ENCODE measurements around the gene ATP11A.
"Not testable (repeated sequence)": the region's sequence is repeated elsewhere in the genome, so short reads cannot be mapped to it uniquely, and the experiment has no call there.

The ATP11A gene

GRCh38 chr13:112779856-112780604 is 90.2 kb downstream of the ATP11A start:
- no peak for DNase-seq

DNA sequence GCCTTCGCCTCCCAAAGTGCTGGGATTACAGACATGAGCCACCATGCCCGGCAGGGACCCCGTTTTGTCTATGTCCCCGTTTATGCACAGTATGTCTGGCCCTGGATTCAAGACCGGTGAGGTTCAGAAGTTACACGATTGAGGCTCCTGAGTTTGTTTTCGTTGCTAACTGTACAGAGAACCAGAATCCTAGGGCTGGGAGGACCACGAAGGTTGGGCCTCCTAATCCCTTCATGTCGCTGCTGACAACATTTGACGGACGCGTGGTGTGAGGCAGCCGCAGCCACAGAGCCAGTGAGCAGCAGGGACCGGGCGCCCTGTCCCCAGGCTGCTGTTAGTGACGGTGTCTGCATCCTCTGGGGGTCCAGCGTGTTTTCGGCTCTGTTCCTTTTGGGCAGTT is 91.4 kb downstream of the ATP11A start:
- no peak for DNase-seq

DNA sequence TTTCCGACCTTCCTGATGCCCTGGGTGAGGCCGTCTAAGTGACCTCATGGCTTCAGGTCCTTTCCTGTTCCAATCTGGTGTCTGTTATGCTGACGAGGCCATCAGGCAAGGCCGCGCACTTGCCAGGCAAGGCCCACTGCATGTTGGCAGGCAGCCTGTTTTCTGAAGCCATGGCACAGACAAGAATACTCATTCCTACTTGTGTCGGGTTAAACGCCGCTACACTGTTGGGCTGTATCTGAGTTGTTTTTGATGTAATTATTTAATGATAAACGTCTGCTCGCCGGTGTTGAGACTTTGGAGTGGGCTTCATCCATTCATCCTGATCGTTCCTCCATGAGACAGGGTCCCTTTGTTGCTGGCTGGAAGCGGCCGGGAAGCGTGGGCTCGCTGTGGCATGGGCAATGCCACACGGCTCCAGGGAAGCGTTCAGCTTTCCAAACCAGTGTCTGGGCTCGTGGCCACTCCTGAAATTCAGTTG is 92.1 kb downstream of the ATP11A start:
- DNase-seq: no peak

DNA sequence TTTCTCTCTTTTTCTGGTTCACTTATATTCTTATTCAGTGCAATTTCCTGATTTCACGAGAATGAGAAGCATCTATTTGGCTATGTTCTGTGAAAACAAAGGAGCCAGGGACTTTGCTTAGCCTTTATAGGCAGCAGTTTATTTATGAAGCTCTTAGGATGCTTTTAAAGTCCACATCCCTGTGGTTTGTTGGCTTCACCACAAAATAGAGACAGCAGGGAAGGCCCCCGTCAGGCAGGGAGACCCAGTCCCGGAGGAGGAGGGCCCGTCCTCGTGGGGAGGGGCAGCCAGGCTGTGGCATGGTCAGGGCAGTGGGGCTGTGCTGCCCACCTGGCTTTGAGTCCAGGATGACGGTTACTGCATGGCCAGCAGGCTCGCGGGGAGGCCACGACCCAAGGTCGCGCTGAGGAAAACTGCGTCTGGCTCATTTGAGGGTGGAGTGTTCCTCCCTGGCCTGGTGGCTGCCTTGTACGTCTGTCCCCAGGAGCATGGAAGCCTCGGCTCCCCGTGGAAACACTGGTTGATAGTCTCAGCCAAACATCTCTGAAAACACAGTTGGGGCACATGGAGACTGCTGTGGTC is 92.7 kb downstream of the ATP11A start:
- no peak for DNase-seq

DNA sequence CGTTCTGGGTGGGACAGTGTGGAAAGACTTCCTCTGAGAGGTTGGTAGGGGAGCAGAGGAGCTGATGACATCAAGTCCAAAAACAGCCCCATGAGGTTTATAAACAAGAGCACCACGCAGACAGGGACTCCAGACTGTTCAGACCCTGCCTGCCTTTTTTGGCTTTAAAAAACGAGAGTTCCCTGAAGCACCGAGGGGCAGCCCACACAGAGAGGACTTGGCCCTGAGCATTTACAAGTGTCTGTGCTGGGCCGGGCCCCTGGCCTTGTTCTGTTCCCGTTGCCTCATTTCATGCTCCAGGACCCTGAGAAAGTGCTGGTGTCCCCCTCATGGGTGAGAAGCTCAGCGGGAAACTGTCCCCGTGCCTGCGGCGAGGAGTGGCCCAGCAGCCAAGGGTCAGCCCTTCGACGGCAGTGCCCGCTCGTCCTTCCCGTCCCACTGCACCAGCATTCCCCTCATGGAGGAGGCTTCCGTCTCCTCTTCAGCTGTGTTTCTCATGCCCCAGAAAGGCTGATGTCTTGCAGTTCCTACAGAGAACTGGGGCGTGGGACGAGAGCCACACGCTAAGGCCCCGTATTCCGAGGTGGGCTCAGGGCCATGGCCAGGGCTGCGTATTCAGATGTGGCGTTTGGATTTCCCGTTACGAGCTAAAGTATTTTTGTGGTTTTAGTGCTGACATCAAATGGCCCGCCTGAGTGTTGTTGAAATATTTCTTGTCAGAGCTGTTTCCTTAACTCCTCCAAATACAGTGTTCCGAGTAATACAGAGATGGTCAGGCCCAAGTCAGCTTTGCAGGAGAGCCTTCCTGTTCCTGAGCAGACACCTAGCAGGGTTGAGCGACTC is 93.5 kb downstream of the ATP11A start:
- no peak for DNase-seq

DNA sequence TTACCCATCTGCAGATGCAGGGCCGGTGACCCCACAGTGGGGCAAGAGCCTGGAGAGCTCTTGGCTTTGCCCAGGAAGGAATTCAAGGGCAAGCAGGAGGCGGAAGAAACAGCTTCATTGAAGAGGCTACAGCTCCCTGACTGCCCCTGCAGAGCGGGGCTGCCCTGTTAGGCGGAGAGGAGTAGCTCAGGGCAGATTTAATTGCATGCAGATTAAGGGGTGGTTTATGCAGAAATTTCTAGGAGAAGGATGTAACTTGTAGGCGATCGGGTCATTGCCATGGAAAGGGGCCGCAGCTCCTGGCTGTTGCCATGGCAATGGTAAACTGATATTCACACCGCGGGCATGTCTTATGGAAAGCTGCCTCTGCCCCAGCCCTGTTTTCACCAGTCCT is 94.1 kb downstream of the ATP11A start:
- no peak for DNase-seq

DNA sequence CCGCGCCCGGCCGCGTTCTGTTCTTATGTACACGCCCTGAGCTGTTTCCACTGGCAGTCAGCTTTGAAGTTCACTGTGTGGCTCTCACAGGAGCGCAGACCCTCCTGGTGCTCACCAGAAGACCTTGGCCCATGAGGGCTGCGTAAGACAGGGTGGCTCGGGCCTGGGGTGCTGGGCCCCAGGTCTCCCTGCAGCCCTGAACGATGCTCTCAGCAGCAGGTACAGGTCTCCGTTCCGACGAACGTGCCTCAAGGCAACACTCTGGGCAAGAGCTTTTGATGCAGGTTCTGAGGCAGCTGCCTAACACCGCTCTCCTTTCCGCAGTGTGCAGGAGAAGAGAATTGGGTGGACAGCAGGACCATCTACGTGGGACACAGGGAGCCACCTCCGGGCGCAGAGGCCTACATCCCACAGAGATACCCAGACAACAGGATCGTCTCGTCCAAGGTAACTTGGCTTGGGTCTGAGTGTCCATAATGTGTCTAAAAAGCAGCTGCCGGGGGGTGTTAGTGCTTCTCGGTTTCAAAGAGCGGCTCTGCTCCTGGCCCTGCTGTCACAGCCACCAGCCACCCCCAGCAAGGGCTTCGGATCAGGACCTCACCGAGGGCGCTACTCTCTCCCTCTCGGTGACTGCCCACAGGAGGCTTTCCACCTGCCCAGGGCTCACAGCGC is 95.1 kb downstream of the ATP11A start:
- DNase-seq: no peak

- no peak for DNase-seq
Observed at GRCh38 chr13:112785483-112785856, 95.6 kb downstream of the ATP11A start.

- not testable (repeated sequence) for DNase-seq
Observed at GRCh38 chr13:112786810-112787209, 97.0 kb downstream of the ATP11A start.

GRCh38 chr13:112790735-112791641 is 101.2 kb downstream of the ATP11A start:
- no peak for DNase-seq

GRCh38 chr13:112791663-112792440 is 102.0 kb downstream of the ATP11A start:
- no peak for DNase-seq

GRCh38 chr13:112792511-112792910 is 102.7 kb downstream of the ATP11A start:
- DNase-seq: no peak

GRCh38 chr13:112793545-112794445 is 104.0 kb downstream of the ATP11A start:
- no peak for DNase-seq

- DNase-seq: no peak
Observed at GRCh38 chr13:112795277-112795676, 105.4 kb downstream of the ATP11A start.

DNA sequence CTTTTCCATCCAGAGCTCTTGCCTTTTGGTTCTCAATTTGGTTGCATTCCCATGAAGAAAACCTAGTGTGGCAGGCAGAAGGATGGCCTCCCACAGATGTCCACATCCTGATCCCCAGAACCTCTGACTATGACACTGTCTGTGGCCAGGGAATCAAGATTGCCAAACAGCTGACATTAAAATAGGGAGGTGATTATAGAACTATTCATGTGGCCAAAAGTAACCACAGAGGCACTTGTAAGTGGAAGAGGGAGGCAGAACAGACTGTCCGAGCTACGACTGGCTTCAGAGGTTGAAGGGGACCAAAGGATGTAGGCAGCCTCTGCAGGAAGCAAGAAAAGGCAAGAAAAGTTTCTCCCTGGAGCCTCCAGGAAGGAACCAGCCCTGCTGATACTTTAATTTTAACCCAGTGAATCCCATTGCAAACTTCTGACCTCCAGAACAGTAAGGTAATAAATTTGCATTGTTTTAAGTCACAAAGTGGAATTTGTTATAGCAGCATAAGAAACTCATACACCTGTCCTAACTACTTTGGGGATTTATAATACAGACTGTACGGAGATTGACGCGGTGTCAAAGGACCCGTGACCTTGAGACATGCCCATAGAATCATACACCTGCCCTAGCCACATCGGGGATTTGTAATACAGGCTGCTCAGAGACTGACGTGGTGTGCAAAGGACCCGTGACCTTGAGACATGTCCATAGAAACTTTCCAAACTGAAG is 106.5 kb downstream of the ATP11A start:
- no peak for DNase-seq

GRCh38 chr13:112799394-112799793 is 109.6 kb downstream of the ATP11A start:
- DNase-seq: no peak

DNA sequence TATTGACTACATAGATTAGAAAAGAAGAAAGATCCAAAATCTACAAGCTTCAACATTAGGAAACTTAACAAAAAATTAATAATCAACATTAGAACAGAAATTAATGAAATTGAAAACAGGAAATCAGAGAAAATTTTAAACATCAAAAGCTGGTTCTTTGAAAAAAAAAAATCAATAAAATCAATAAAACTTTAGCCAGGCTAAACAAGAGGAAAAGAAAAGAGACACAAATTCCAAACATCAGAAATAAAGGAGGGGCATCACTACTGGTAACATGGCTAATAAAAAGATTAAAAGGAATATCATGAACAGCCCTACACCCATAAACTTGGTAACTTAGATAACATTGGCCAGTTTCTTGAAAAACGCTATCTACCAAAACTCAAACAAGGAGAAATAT is 110.2 kb downstream of the ATP11A start:
- no peak for DNase-seq

- DNase-seq: not testable (repeated sequence)
Observed at GRCh38 chr13:112800807-112801206, 111.0 kb downstream of the ATP11A start.

DNA sequence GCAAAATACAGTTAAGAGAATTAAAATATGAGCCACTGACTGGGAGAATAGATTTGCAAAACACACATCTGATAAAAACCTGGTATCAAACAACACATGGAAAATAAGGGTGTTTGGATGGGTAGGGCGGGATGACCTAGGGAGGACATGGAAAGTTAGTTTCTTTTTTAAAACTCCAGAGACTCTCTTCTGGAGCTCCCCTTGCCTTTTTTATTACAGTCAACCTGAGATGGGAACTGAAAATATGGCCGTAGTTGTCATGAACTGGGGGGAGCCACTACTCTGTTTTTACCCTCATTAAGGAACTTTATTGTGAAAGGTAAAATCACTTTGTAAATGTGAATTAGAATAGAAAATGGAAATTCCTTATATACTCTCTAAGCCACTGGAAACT is 113.0 kb downstream of the ATP11A start:
- DNase-seq: no peak

Measured in SIG-M5 (cell line).